GM12872 (cell line): Measurements from ENCODE around the gene CDK5R2.

Source experiments
- CTCF ChIP-seq: IDR thresholded peaks from 3 replicates; pipeline ENCODE4 v1.5.1; 2011; ENCODE audit warnings: low read depth, mild to moderate bottlenecking, low read length, moderate library complexity; ENCODE audit not compliant: insufficient read depth

The CDK5R2 gene

GRCh38 chr2:218985325-218986091 lies 26.0 kb downstream of the CDK5R2 start:
- no peak for TF ChIP-seq CTCF

GRCh38 chr2:218986148-218986761 lies 26.8 kb downstream of the CDK5R2 start:
- TF ChIP-seq CTCF, result no peak

- TF ChIP-seq CTCF, result no peak
These were observed 28.7 kb downstream of the CDK5R2 start for GRCh38 chr2:218988164-218988563.

GRCh38 chr2:218988650-218989049 lies 29.2 kb downstream of the CDK5R2 start:
- TF ChIP-seq CTCF, result no peak

GRCh38 chr2:218990052-218990451 lies 30.6 kb downstream of the CDK5R2 start:
- no peak for TF ChIP-seq CTCF

GRCh38 chr2:218990612-218991011 lies 31.1 kb downstream of the CDK5R2 start:
- no peak for TF ChIP-seq CTCF

- TF ChIP-seq CTCF, result no peak
These were observed 32.3 kb downstream of the CDK5R2 start for GRCh38 chr2:218991674-218992168.
